GM03348 (cell line): ENCODE results near the gene EPB42.
A peak's percentile ranks its signal among the peaks of the same experiment; 100 is the strongest.
"Not testable (repeated sequence)": the region's sequence is repeated elsewhere in the genome, so short reads cannot be mapped to it uniquely, and the experiment has no call there.

Experiments used
- DNase-seq: peaks from one replicate; pipeline ENCODE4 v3.0.0; 2012; ENCODE audit warnings: low spot score

EPB42 gene

GRCh38 chr15:43185157-43186002 lies 35.4 kb downstream of the EPB42 start, which contains the start of gene CCNDBP1:
TSS of gene CCNDBP1 (plus strand) at chr15:43185403. CDS start at chr15:43185499, 96 bp downstream.
- DNase-seq: peak; percentile 98

GRCh38 chr15:43184407-43185124 lies 36.3 kb downstream of the EPB42 start:
- no peak for DNase-seq

GRCh38 chr15:43183270-43183669 lies 37.5 kb downstream of the EPB42 start:
- no peak for DNase-seq

GRCh38 chr15:43177147-43177546 lies 43.7 kb downstream of the EPB42 start:
- DNase-seq: not testable (repeated sequence)

GRCh38 chr15:43175656-43176309 lies 45.0 kb downstream of the EPB42 start:
- not testable (repeated sequence) for DNase-seq

GRCh38 chr15:43169888-43170287 lies 50.9 kb downstream of the EPB42 start:
- no peak for DNase-seq

GRCh38 chr15:43168192-43169107 lies 52.4 kb downstream of the EPB42 start:
- DNase-seq: no peak

GRCh38 chr15:43167261-43167660 lies 53.6 kb downstream of the EPB42 start:
- DNase-seq: not testable (repeated sequence)

- no peak for DNase-seq
Observed at GRCh38 chr15:43165801-43166325, 55.0 kb downstream of the EPB42 start.

- no peak for DNase-seq
Observed at GRCh38 chr15:43153269-43153668, 67.5 kb downstream of the EPB42 start.

- no peak for DNase-seq
Observed at GRCh38 chr15:43151688-43152087, 69.1 kb downstream of the EPB42 start.

GRCh38 chr15:43150191-43150929 lies 70.5 kb downstream of the EPB42 start:
- peak; percentile 88 for DNase-seq
